ENCODE measurements around the gene LCE7A. TPM values are rescaled to one million over a fixed set of nuclear protein-coding genes. Genes with fewer than 3 reads are reported as not detected.

The LCE7A gene
- total and polyA plus RNA-seq, 12 donors, result not detected

- intact Hi-C loops (cut with DNase I), result loop anchor here in 3 of 10 donors (10.0 kb wide), 1 partner anchor 347 kb away; no protein-coding TSS in a partner anchor
These were observed 18.2 kb downstream of the LCE7A start, which contains the start of gene SMCP for GRCh38 chr1:152878042-152878441. Gene SMCP (plus strand): TSS chr1:152878322. CDS start chr1:152884423, 6,101 bp downstream.

GRCh38 chr1:152879559-152880198 is 19.9 kb downstream of the LCE7A start:
- Histone ChIP-seq H3K27me3 (peaks cover 0 to 3% (median 0%) of the 10 kb centered on the region in 7 donors), H3K36me3 (no peaks in the 10 kb centered on the region), H3K4me1 (no peaks in the 10 kb centered on the region), H3K27ac (no peak overlapping the region), H3K9me3 (no peaks in the 10 kb centered on the region), H3K4me3 (no peak overlapping the region)
- DNase-seq (no peak), ATAC-seq (no peak)
- no peak for TF ChIP-seq CTCF (IDR thresholded peaks at IDR 0.05)
- intact Hi-C loops (cut with DNase I), result loop anchor here in 3 of 10 donors (10.0 kb wide), 1 partner anchor 345 kb away; no protein-coding TSS in a partner anchor

More at GRCh38 chr1:152878042-152878441, 18.2 kb downstream of the LCE7A start, which contains the start of gene SMCP:
- Histone ChIP-seq H3K27me3 (peaks cover 0 to 7% (median 0%) of the 10 kb centered on the region in 7 donors), H3K4me1 (no peaks in the 10 kb centered on the region), H3K4me3 (no peak within 1 kb of the TSS), H3K27ac (no peak within 1 kb of the TSS), H3K9me3 (no peaks in the 10 kb centered on the region), H3K36me3 (no peaks in the 10 kb centered on the region)
- WGBS, 2 donors, result 0% methylated on average over 1 of the region's 1 CpG
- TF ChIP-seq CTCF (IDR thresholded peaks at IDR 0.05), result no peak
- DNase-seq, result no peak
- ATAC-seq, result no peak

- H3K4me1 ChIP-seq, result no peaks in the 10 kb centered on the region
- H3K27me3 ChIP-seq, result peaks cover 0 to 3% (median 0%) of the 10 kb centered on the region in 7 donors
- H3K9me3 ChIP-seq, result no peaks in the 10 kb centered on the region
- WGBS, 2 donors, result 74 to 77% methylated on average over 4 of the region's 4 CpGs
- H3K4me3 ChIP-seq, result no peak overlapping the region
- intact Hi-C loops (cut with DNase I), result no loop called here
- H3K27ac ChIP-seq, result no peak overlapping the region
- DNase-seq (no peak), ATAC-seq (no peak)
- no peak for TF ChIP-seq CTCF (IDR thresholded peaks at IDR 0.05)
- no peaks in the 10 kb centered on the region for H3K36me3 ChIP-seq
These were observed 20.5 kb downstream of the LCE7A start for GRCh38 chr1:152880316-152880715.

- Histone ChIP-seq H3K4me1 (no peaks in the 10 kb centered on the region), H3K27ac (no peak overlapping the region), H3K36me3 (no peaks in the 10 kb centered on the region), H3K27me3 (peaks cover 0 to 3% (median 0%) of the 10 kb centered on the region in 7 donors), H3K9me3 (no peaks in the 10 kb centered on the region), H3K4me3 (no peak overlapping the region)
- WGBS, 2 donors, result 78 to 84% methylated on average over 5 of the region's 5 CpGs
- ATAC-seq (no peak), DNase-seq (no peak)
- intact Hi-C loops (cut with DNase I), result no loop called here
- no peak for TF ChIP-seq CTCF (IDR thresholded peaks at IDR 0.05)
These were observed 21.1 kb downstream of the LCE7A start for GRCh38 chr1:152880907-152881306.

Data from heart right ventricle (tissue), 16 donors.